ENCODE data around the gene MIF.

MIF gene

DNA sequence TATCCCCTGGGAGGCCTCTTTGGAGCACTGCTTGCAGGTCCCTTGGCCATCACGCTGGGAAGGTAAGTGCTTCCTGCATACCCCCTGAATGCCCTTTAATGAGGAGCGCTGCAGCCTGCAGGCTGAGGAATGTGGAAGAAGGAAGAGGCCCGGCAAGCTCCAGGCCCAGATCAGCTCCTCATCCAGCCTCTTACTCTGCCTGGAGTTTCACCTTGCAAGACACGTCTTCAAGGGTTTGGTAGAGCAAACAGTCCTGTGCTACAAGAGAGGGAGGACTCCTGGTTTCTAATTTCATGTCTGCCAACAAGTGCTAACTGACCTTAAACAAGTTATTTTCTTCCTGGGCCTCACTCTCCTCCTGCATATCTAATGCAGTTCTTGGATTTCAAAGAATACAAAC is 25.6 kb upstream of the MIF start:
- TF ChIP-seq HDGF (IDR thresholded peaks at IDR 0.05; ENCODE audit: borderline replicate concordance): no peak
- no peak for TF ChIP-seq CTBP1 (IDR thresholded peaks at IDR 0.05; ENCODE audit: borderline replicate concordance)
- no peak for TF ChIP-seq FOXM1 (IDR thresholded peaks at IDR 0.05; ENCODE audit: borderline replicate concordance)
- TF ChIP-seq L3MBTL2 (conservative IDR thresholded peaks at IDR 0.05): no peak
- TF ChIP-seq FOXA1 (IDR thresholded peaks at IDR 0.05): no peak
- no peak for TF ChIP-seq TARDBP (IDR thresholded peaks at IDR 0.05)
- no peak for TF ChIP-seq NFRKB (IDR thresholded peaks at IDR 0.05)
- no peak for TF ChIP-seq FOXK2 (IDR thresholded peaks at IDR 0.05)
- no peak for TF ChIP-seq SUZ12 (IDR thresholded peaks at IDR 0.05)
- TF ChIP-seq ZNF384 (IDR thresholded peaks at IDR 0.05): no peak
- no peak for TF ChIP-seq ARNT (IDR thresholded peaks at IDR 0.05)
- TF ChIP-seq LEF1 (IDR thresholded peaks at IDR 0.05; ENCODE audit: borderline replicate concordance): no peak
- TF ChIP-seq, protein P1, sequence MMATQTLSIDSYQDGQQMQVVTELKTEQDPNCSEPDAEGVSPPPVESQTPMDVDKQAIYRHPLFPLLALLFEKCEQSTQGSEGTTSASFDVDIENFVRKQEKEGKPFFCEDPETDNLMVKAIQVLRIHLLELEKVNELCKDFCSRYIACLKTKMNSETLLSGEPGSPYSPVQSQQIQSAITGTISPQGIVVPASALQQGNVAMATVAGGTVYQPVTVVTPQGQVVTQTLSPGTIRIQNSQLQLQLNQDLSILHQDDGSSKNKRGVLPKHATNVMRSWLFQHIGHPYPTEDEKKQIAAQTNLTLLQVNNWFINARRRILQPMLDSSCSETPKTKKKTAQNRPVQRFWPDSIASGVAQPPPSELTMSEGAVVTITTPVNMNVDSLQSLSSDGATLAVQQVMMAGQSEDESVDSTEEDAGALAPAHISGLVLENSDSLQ (IDR thresholded peaks at IDR 0.05): no peak
- TF ChIP-seq ELF4 (IDR thresholded peaks at IDR 0.05): no peak
- no peak for TF ChIP-seq SP1 (IDR thresholded peaks at IDR 0.05)
- CTCF ChIA-PET: no interaction called here

DNA sequence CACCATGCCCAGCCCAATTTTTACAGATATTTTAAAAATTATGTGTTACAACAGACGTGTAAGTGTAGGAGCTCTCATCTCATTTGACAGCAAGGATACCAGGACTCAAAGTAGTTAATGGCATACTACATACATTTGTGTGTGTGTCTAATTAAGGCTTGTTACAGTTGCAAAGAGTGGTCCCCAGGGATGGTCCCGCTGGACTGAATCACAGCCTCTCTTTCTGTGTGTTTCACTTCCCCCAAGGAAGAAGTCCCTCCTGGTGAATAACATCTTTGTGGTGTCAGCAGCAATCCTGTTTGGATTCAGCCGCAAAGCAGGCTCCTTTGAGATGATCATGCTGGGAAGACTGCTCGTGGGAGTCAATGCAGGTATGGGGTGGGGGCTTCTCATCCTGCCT is 19.3 kb upstream of the MIF start:
- no peak for TF ChIP-seq ZNF384 (IDR thresholded peaks at IDR 0.05)
- TF ChIP-seq SP1 (IDR thresholded peaks at IDR 0.05): no peak
- no peak for TF ChIP-seq CTBP1 (IDR thresholded peaks at IDR 0.05; ENCODE audit: borderline replicate concordance)
- TF ChIP-seq FOXA1 (IDR thresholded peaks at IDR 0.05): no peak
- TF ChIP-seq, protein P1 (IDR thresholded peaks at IDR 0.05): no peak
- no peak for TF ChIP-seq BHLHE40 (IDR thresholded peaks at IDR 0.05; ENCODE audit: borderline replicate concordance)
- TF ChIP-seq NFRKB (IDR thresholded peaks at IDR 0.05): no peak
- TF ChIP-seq FOXK2 (IDR thresholded peaks at IDR 0.05): no peak
- no peak for DNase-seq (ENCODE audit: extremely low spot score)
- ChIA-PET CTCF (interaction anchor here (0.6 kb wide), 1 partner anchor 115 kb away, joined by 5 read pairs; no protein-coding TSS in a partner anchor), POLR2A (interaction anchor here (1.4 to 2.9 kb wide), 2 partner anchors 16 to 19 kb away, joined by 5 to 16 read pairs; partner anchors contain the start of genes MIF and SLC2A11)

More for the DNA sequence above, 25.6 kb upstream of the MIF start:
- no peak for DNase-seq (ENCODE audit: extremely low spot score)
- POLR2A ChIA-PET: interaction anchor here (1.5 to 4.8 kb wide), 2 partner anchors 10 to 26 kb away, joined by 6 to 25 read pairs; partner anchors contain the start of genes MIF and SLC2A11

DNA sequence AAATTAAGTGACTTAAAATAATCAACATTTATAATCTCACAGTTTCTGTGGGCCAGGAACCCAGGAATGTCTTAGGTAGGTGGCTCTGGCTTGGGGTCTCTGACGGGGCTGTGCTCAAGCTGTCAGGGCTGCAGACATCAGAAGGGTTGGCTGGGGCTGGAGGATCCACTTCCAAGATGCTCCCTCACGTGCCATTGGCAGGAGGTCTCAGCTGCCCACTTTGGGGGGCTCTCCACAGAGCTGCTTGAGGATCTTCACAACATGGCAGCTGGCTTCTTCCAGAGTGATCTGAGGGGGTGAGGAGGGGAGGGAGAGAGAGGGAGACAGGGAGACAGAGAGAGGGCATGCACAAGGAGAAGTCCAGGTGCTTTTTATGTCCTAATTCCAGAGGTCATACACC is 18.4 kb upstream of the MIF start:
- no peak for TF ChIP-seq FOXK2 (IDR thresholded peaks at IDR 0.05)
- no peak for TF ChIP-seq SUZ12 (IDR thresholded peaks at IDR 0.05)
- no peak for TF ChIP-seq FOXM1 (IDR thresholded peaks at IDR 0.05; ENCODE audit: borderline replicate concordance)
- TF ChIP-seq LEF1 (IDR thresholded peaks at IDR 0.05; ENCODE audit: borderline replicate concordance): no peak
- TF ChIP-seq CTBP1 (IDR thresholded peaks at IDR 0.05; ENCODE audit: borderline replicate concordance): no peak
- TF ChIP-seq BHLHE40 (IDR thresholded peaks at IDR 0.05; ENCODE audit: borderline replicate concordance): no peak
- no peak for TF ChIP-seq TARDBP (IDR thresholded peaks at IDR 0.05)
- no peak for TF ChIP-seq FOXA1 (IDR thresholded peaks at IDR 0.05)
- TF ChIP-seq SP1 (IDR thresholded peaks at IDR 0.05): no peak
- TF ChIP-seq ZNF384 (IDR thresholded peaks at IDR 0.05): no peak
- no peak for TF ChIP-seq ARNT (IDR thresholded peaks at IDR 0.05)
- TF ChIP-seq HDGF (IDR thresholded peaks at IDR 0.05; ENCODE audit: borderline replicate concordance): no peak
- no peak for TF ChIP-seq L3MBTL2 (conservative IDR thresholded peaks at IDR 0.05)
- TF ChIP-seq, protein P1 (IDR thresholded peaks at IDR 0.05): no peak
- TF ChIP-seq ELF4 (IDR thresholded peaks at IDR 0.05): no peak
- TF ChIP-seq NFRKB (IDR thresholded peaks at IDR 0.05): no peak
- ChIA-PET POLR2A (interaction anchor here (1.0 to 2.9 kb wide), 2 partner anchors 17 to 28 kb away, joined by 3 to 16 read pairs; partner anchors contain the start of gene SLC2A11), CTCF (no interaction called here)
- no peak for DNase-seq (ENCODE audit: extremely low spot score)

DNA sequence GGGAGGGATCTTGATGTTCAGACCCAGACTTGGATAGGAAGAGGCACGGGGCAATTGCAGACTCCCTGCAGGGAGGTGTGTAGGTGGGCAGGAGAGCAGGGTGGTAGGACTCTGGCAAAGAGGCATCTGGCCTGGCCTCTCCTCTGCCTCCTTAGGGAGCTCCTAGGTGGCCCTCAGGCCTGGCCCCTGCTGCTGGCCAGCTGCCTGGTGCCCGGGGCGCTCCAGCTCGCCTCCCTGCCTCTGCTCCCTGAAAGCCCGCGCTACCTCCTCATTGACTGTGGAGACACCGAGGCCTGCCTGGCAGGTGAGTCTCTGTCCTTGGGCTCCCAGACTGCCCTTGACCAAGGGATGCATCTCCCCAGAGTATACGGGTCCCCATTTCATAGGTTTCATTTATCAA is 16.6 kb upstream of the MIF start:
- DNase-seq (ENCODE audit: extremely low spot score): no peak
- no peak for TF ChIP-seq ZNF384 (IDR thresholded peaks at IDR 0.05)
- TF ChIP-seq L3MBTL2 (conservative IDR thresholded peaks at IDR 0.05): no peak
- ChIA-PET CTCF (interaction anchor here (0.8 kb wide), 1 partner anchor 16 kb away, joined by 4 read pairs; no protein-coding TSS in a partner anchor), POLR2A (interaction anchor here (1.1 to 1.5 kb wide), 2 partner anchors 17 to 20 kb away, joined by 3 to 9 read pairs; partner anchors contain the start of genes MIF and SLC2A11)

DNA sequence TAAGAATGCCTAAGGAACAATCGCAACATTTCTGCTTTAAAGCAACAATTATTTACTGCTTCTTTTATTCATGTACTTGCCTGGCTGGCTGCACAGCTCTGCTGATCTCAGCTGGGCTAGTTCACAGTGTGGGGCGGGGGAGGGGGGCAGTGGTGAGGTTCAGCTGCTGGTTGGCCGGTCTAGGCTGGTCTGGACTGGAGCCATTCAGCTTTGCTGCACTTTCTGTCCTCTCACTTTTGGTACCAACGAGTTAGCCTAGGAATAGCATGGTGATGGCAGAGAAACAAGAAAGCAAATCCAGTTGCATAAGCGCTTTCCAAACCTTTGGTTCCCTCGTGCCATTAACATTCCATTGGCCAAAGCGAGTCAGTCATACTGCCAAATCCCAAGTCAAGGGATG is 16.0 kb upstream of the MIF start:
- ChIA-PET CTCF (interaction anchor here (0.8 kb wide), 1 partner anchor 16 kb away, joined by 4 read pairs; no protein-coding TSS in a partner anchor), POLR2A (interaction anchor here (1.1 to 1.5 kb wide), 2 partner anchors 16 to 21 kb away, joined by 3 to 9 read pairs; partner anchors contain the start of genes MIF and SLC2A11)
- no peak for DNase-seq (ENCODE audit: extremely low spot score)
- no peak for TF ChIP-seq ARNT (IDR thresholded peaks at IDR 0.05)
- TF ChIP-seq SP1 (IDR thresholded peaks at IDR 0.05): no peak
- TF ChIP-seq NFRKB (IDR thresholded peaks at IDR 0.05): no peak
- no peak for TF ChIP-seq FOXA1 (IDR thresholded peaks at IDR 0.05)
- no peak for TF ChIP-seq CTBP1 (IDR thresholded peaks at IDR 0.05; ENCODE audit: borderline replicate concordance)
- no peak for TF ChIP-seq ZNF384 (IDR thresholded peaks at IDR 0.05)
- no peak for TF ChIP-seq LEF1 (IDR thresholded peaks at IDR 0.05; ENCODE audit: borderline replicate concordance)
- no peak for TF ChIP-seq ELF4 (IDR thresholded peaks at IDR 0.05)
- no peak for TF ChIP-seq FOXK2 (IDR thresholded peaks at IDR 0.05)
- no peak for TF ChIP-seq SUZ12 (IDR thresholded peaks at IDR 0.05)
- no peak for TF ChIP-seq BHLHE40 (IDR thresholded peaks at IDR 0.05; ENCODE audit: borderline replicate concordance)
- no peak for TF ChIP-seq HDGF (IDR thresholded peaks at IDR 0.05; ENCODE audit: borderline replicate concordance)

DNA sequence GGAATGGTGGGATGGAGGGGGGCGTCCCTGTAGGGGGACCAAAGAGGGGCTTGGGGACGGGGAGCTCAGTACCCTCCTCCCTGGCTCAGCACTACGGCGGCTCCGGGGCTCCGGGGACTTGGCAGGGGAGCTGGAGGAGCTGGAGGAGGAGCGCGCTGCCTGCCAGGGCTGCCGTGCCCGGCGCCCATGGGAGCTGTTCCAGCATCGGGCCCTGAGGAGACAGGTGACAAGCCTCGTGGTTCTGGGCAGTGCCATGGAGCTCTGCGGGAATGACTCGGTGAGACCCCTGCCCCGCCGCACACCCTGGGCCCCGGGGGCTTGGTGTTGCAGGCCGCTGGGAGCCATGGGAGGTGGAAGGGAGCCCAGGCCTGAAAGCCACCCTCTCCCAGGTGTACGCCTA is 11.8 kb upstream of the MIF start:
- ChIA-PET POLR2A (interaction anchor here (0.7 to 2.5 kb wide), 3 partner anchors 12 to 31 kb away, joined by 3 to 12 read pairs (median 7); partner anchors contain the start of genes MIF and SLC2A11), CTCF (no interaction called here)
- TF ChIP-seq SP1 (IDR thresholded peaks at IDR 0.05) (no peak), NFRKB (IDR thresholded peaks at IDR 0.05) (no peak), ELF4 (IDR thresholded peaks at IDR 0.05) (no peak), FOXK2 (IDR thresholded peaks at IDR 0.05) (no peak), L3MBTL2 (conservative IDR thresholded peaks at IDR 0.05) (no peak), CTBP1 (IDR thresholded peaks at IDR 0.05; ENCODE audit: borderline replicate concordance) (no peak), FOXA1 (IDR thresholded peaks at IDR 0.05) (no peak), ZNF384 (IDR thresholded peaks at IDR 0.05) (no peak), HDGF (IDR thresholded peaks at IDR 0.05; ENCODE audit: borderline replicate concordance) (no peak), FOXM1 (IDR thresholded peaks at IDR 0.05; ENCODE audit: borderline replicate concordance) (no peak), BHLHE40 (IDR thresholded peaks at IDR 0.05; ENCODE audit: borderline replicate concordance) (no peak), TARDBP (IDR thresholded peaks at IDR 0.05) (no peak), ARNT (IDR thresholded peaks at IDR 0.05) (no peak), SUZ12 (IDR thresholded peaks at IDR 0.05) (no peak), LEF1 (IDR thresholded peaks at IDR 0.05; ENCODE audit: borderline replicate concordance) (no peak)
- TF ChIP-seq, protein P1 (IDR thresholded peaks at IDR 0.05): no peak
- DNase-seq (ENCODE audit: extremely low spot score): no peak
